Right lobe of liver (tissue), 4 donors: ENCODE results near the gene NUP214.

ENCODE experiments used
- CTCF ChIP-seq, 4 donors: fragments of 200-600 bp in 3 of 4; fragments of 450-650 bp in 1 of 4; IDR thresholded peaks; one replicate each; pipeline versions ENCODE4 v1.5.1 to v1.8.0; 2016 to 2022; ENCODE audit warnings: antibody characterized with exemption in 4 of 4, mild to moderate bottlenecking in 2 of 4
- POLR2A ChIP-seq: fragments of 450-650 bp; IDR thresholded peaks from one replicate; pipeline ENCODE4 v1.6.1; 2017; ENCODE audit warnings: antibody characterized with exemption, mild to moderate bottlenecking
- donor health status: DM: no; HTN: no; CAD: no.
- donor health status: DM: no; HTN: no; CAD: no.
- donor health status: DM: no; HTN: yes; CAD: no.

- TF ChIP-seq CTCF (IDR thresholded peaks at IDR 0.05), result no peak
- no peak for TF ChIP-seq POLR2A
Observed at GRCh38 chr9:131179561-131180219, 54.3 kb downstream of the NUP214 start.
